HepG2 (cell line): ENCODE data around the gene SLC25A22. TPM values are rescaled to one million over a fixed set of nuclear protein-coding genes. Genes with fewer than 3 reads are reported as not detected.
A peak's percentile ranks its signal among the peaks of the same experiment; 100 is the strongest.

Source experiments
- CENPT ChIP-seq: sonication (generic); formaldehyde crosslinking; IDR thresholded peaks from 2 replicates; pipeline ENCODE4 v1.8.0; 2022; ENCODE audit warnings: low read depth, mild to moderate bottlenecking, moderate library complexity, missing genetic modification reagents
- CENPX ChIP-seq: sonication (generic); formaldehyde crosslinking; IDR thresholded peaks from 2 replicates; pipeline ENCODE4 v1.9.0; 2021; ENCODE audit warnings: mild to moderate bottlenecking, missing genetic modification reagents, moderate library complexity
- FOSL2 ChIP-seq: sonication (generic); formaldehyde crosslinking; IDR thresholded peaks from 2 replicates; pipeline ENCODE4 v1.4.0; 2020; ENCODE audit warnings: missing genetic modification reagents
- FOXA1 ChIP-seq, 2 experiments: fragments of 450-650 bp in 1 of 2; sonication (generic) in 1 of 2; formaldehyde crosslinking in 1 of 2; IDR thresholded peaks; 2 replicates each; pipeline versions ENCODE4 v1.4.0 to v1.6.1; 2016 to 2020; ENCODE audit warnings: missing genetic modification reagents in 1 of 2
- GLMP ChIP-seq: sonication (generic); formaldehyde crosslinking; IDR thresholded peaks from 2 replicates; pipeline ENCODE4 v1.9.0; 2021; ENCODE audit warnings: missing genetic modification reagents, mild to moderate bottlenecking, borderline replicate concordance
- HIC2 ChIP-seq: sonication (generic); formaldehyde crosslinking; IDR thresholded peaks from 2 replicates; pipeline ENCODE4 v1.9.0; 2022; ENCODE audit warnings: low read depth, missing genetic modification reagents
- JARID2 ChIP-seq: sonication (generic); formaldehyde crosslinking; IDR thresholded peaks from 2 replicates; pipeline ENCODE4 v1.8.1; 2023; ENCODE audit warnings: missing genetic modification reagents, inconsistent platforms; ENCODE audit not compliant: insufficient replicate concordance
- MED1 ChIP-seq: sonication (generic); formaldehyde crosslinking; IDR thresholded peaks from 2 replicates; pipeline ENCODE4 v1.4.0; 2020; ENCODE audit warnings: missing genetic modification reagents
- MED8 ChIP-seq: sonication (generic); formaldehyde crosslinking; IDR thresholded peaks from 2 replicates; pipeline ENCODE4 v1.8.1; 2023; ENCODE audit warnings: mild to moderate bottlenecking, missing genetic modification reagents; ENCODE audit not compliant: insufficient replicate concordance
- NAIF1 ChIP-seq: sonication (generic); formaldehyde crosslinking; IDR thresholded peaks from 2 replicates; pipeline ENCODE4 v1.5.0; 2020; ENCODE audit warnings: mild to moderate bottlenecking, missing genetic modification reagents, borderline replicate concordance
- SATB2 ChIP-seq: sonication (generic); formaldehyde crosslinking; IDR thresholded peaks from 2 replicates; pipeline ENCODE4 v1.5.0; 2020; ENCODE audit warnings: missing genetic modification reagents
- SIX1 ChIP-seq: sonication (generic); formaldehyde crosslinking; IDR thresholded peaks from 2 replicates; pipeline ENCODE4 v1.4.0; 2020; ENCODE audit warnings: missing genetic modification reagents, borderline replicate concordance
- SP2 ChIP-seq: sonication (generic); formaldehyde crosslinking; IDR thresholded peaks from 2 replicates; pipeline ENCODE4 v1.5.1; 2020; ENCODE audit warnings: mild to moderate bottlenecking, missing genetic modification reagents
- ZHX1 ChIP-seq: sonication (generic); formaldehyde crosslinking; IDR thresholded peaks from 2 replicates; pipeline ENCODE4 v1.8.1; 2022; ENCODE audit warnings: low read depth, mild to moderate bottlenecking, missing genetic modification reagents
- ZNF580 ChIP-seq: IDR thresholded peaks from 2 replicates; pipeline ENCODE4 v1.6.1; 2016; ENCODE audit warnings: low read depth, borderline replicate concordance
- ZNF605 ChIP-seq: sonication (generic); formaldehyde crosslinking; IDR thresholded peaks from 2 replicates; pipeline ENCODE4 v1.8.0; 2022; ENCODE audit warnings: mild to moderate bottlenecking, missing genetic modification reagents
- ZSCAN30 ChIP-seq: sonication (generic); formaldehyde crosslinking; IDR thresholded peaks from 2 replicates; pipeline ENCODE4 v1.5.0; 2020; ENCODE audit warnings: mild to moderate bottlenecking, missing genetic modification reagents
- ZXDC ChIP-seq: sonication (generic); formaldehyde crosslinking; IDR thresholded peaks from 2 replicates; pipeline ENCODE4 v1.5.0; 2020; ENCODE audit warnings: mild to moderate bottlenecking, missing genetic modification reagents
- polyA plus RNA-seq, 8 experiments: library from polyadenylated mRNA; depleted of rRNA in 3 of 8; stranded (reverse) in 7 of 8; unstranded in 1 of 8; fragments of >200 nt; fragmentation: Illumina TruSeq in 4 of 8; extraction: Trizol in 4 of 8; gene quantifications; 2 replicates each; pipeline versions ENCODE4 v1.2.1 to v1.2.3, GENCODE V29; 2011 to 2016; ENCODE audit warnings: low read depth in 4 of 8, missing spikeins in 1 of 8, mixed read lengths in 1 of 8; ENCODE audit not compliant: insufficient read depth in 1 of 8
- total RNA-seq, 5 experiments: library from RNA; depleted of rRNA; stranded (reverse); fragments of >200 nt; fragmentation: Illumina TruSeq; extraction: Trizol; gene quantifications; 2 replicates each; pipeline ENCODE4 v1.2.3, GENCODE V29; 2016; ENCODE audit warnings: low read depth in 1 of 5

SLC25A22 gene
- total and polyA plus RNA-seq, 2 of the 13 experiments (the other 11 are each of a cell fraction or from before 2014, with no cell fraction given): 12.4 to 19.2 TPM

GRCh38 chr11:830295-831117, 32.4 kb upstream of the SLC25A22 start (continued):
- no peak for TF ChIP-seq MED1
- TF ChIP-seq CENPX: no peak
- TF ChIP-seq HIC2: peak; percentile 49; the same call in 1 of the 2 replicates
- TF ChIP-seq ZSCAN30 (CRISPR knock-in tag): no peak
- no peak; the same call in none of the 2 replicates for TF ChIP-seq ZNF605 (CRISPR knock-in tag)
- no peak for TF ChIP-seq MED8 (CRISPR knock-in tag)
- TF ChIP-seq SIX1 (CRISPR knock-in tag): no peak
- TF ChIP-seq GLMP: no peak
- no peak for TF ChIP-seq ZHX1 (CRISPR knock-in tag)
- no peak for TF ChIP-seq FOSL2 (CRISPR knock-in tag)
- TF ChIP-seq SATB2 (CRISPR knock-in tag): no peak
- no peak for TF ChIP-seq CENPT (CRISPR knock-in tag)
- TF ChIP-seq ZNF580 (CRISPR knock-in tag): no peak
- no peak for TF ChIP-seq JARID2 (CRISPR knock-in tag)
- no peak for TF ChIP-seq SP2
- TF ChIP-seq FOXA1 (IDR thresholded peaks at IDR 0.05): no peak
- 0 out of 2 replicates have a peak, but pooled peaks have one; percentile 2 for TF ChIP-seq FOXA1 (CRISPR knock-in tag; IDR thresholded peaks at IDR 0.05)
- no peak for TF ChIP-seq ZXDC (CRISPR knock-in tag)
- TF ChIP-seq NAIF1 (CRISPR knock-in tag): no peak
